Lower leg skin (tissue), 3 donors: Measurements from ENCODE around the gene BAZ1A.

Experiments
- POLR2A ChIP-seq, 2 donors: fragments of 450-650 bp; IDR thresholded peaks; one replicate each; pipeline ENCODE4 v1.6.1; 2016 to 2017; ENCODE audit warnings: antibody characterized with exemption in 2 of 2, mild to moderate bottlenecking in 1 of 2, moderate library complexity in 1 of 2
- TF ChIP-seq, protein P1 (sequence below), 3 donors: fragments of 450-650 bp; IDR thresholded peaks; one replicate each; pipeline ENCODE4 v1.5.1; 2016; ENCODE audit warnings: antibody characterized with exemption in 3 of 3, mild to moderate bottlenecking in 3 of 3, moderate library complexity in 2 of 3

DNA sequence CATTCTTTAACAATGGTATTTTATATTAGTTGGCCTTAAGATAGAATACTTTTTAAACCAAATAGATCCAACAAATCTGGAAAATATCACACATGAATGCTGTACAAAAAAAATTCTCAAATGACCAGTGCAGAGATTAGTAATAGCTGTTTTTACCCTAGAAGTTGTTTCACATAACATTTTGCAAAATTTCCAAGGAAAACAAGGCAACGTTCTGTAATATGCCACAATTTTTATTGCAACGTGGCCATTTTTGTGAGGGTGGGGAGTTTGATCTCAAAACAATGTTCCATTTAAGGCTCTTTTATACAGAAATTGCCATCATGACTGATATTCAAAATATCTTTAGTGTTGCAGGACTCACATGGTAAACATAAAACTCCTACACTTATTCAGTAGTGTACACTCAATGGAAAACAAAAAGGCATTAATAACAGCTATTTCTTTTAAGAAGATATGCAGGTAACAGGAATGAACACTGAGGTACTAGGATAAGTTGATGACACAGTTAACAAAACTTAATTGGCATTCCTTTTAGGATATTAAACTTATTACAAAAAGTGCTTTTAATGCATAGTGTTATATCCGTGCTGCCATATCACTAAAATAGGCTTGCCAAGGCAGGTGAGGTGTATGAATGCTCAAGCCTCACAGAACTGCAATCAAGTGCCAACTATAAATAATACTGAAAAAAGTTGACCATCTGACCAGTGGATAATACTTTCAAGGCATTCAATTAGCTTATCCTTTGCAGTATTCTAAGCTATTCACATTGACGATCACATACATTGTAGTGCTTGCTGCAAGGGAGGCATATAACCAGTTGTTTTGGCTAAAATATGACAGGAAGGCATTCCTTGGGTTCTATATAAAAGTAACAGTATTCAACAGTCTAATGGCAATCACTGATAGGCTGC, 163.1 kb downstream of the BAZ1A start:
- no peak for TF ChIP-seq POLR2A (IDR thresholded peaks at IDR 0.05)
- TF ChIP-seq, protein P1, sequence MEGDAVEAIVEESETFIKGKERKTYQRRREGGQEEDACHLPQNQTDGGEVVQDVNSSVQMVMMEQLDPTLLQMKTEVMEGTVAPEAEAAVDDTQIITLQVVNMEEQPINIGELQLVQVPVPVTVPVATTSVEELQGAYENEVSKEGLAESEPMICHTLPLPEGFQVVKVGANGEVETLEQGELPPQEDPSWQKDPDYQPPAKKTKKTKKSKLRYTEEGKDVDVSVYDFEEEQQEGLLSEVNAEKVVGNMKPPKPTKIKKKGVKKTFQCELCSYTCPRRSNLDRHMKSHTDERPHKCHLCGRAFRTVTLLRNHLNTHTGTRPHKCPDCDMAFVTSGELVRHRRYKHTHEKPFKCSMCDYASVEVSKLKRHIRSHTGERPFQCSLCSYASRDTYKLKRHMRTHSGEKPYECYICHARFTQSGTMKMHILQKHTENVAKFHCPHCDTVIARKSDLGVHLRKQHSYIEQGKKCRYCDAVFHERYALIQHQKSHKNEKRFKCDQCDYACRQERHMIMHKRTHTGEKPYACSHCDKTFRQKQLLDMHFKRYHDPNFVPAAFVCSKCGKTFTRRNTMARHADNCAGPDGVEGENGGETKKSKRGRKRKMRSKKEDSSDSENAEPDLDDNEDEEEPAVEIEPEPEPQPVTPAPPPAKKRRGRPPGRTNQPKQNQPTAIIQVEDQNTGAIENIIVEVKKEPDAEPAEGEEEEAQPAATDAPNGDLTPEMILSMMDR (IDR thresholded peaks at IDR 0.05) = no peak
